NCI-H1417 treated with DMSO at 0.1 percent for 48 hours (cell line): ENCODE measurements around the gene TSHZ2.

Experiments
- DNase-seq: peaks from one replicate; lab custom pipeline; 2025; lab: John Stamatoyannopoulos, UW

TSHZ2 gene

GRCh38 chr20:53165452-53165851 is 193.3 kb downstream of the TSHZ2 start:
- DNase-seq = no peak

- DNase-seq = no peak
These were observed 196.3 kb downstream of the TSHZ2 start for GRCh38 chr20:53168491-53168890.

GRCh38 chr20:53170196-53170595 is 198.0 kb downstream of the TSHZ2 start:
- DNase-seq = no peak

GRCh38 chr20:53171065-53171464 is 198.9 kb downstream of the TSHZ2 start:
- DNase-seq = no peak

GRCh38 chr20:53174454-53174853 is 202.3 kb downstream of the TSHZ2 start:
- DNase-seq = no peak

- DNase-seq = no peak
These were observed 203.1 kb downstream of the TSHZ2 start for GRCh38 chr20:53175135-53175780.

GRCh38 chr20:53176134-53176533 is 204.0 kb downstream of the TSHZ2 start:
- peak; percentile 35 for DNase-seq

- no peak for DNase-seq
These were observed 205.5 kb downstream of the TSHZ2 start for GRCh38 chr20:53177687-53178086.

GRCh38 chr20:53179749-53180148 is 207.6 kb downstream of the TSHZ2 start:
- no peak for DNase-seq

- no peak for DNase-seq
These were observed 208.8 kb downstream of the TSHZ2 start for GRCh38 chr20:53180928-53181362.

GRCh38 chr20:53181866-53182376 is 209.8 kb downstream of the TSHZ2 start:
- DNase-seq = no peak

- no peak for DNase-seq
These were observed 211.0 kb downstream of the TSHZ2 start for GRCh38 chr20:53183181-53183580.

- no peak for DNase-seq
These were observed 214.5 kb downstream of the TSHZ2 start for GRCh38 chr20:53186635-53187034.

- DNase-seq = no peak
These were observed 215.4 kb downstream of the TSHZ2 start for GRCh38 chr20:53187392-53188068.

- DNase-seq = no peak
These were observed 218.1 kb downstream of the TSHZ2 start for GRCh38 chr20:53190225-53190624.

- DNase-seq = no peak
These were observed 219.8 kb downstream of the TSHZ2 start for GRCh38 chr20:53191957-53192356.

- no peak for DNase-seq
These were observed 222.4 kb downstream of the TSHZ2 start for GRCh38 chr20:53194306-53195290.

GRCh38 chr20:53195876-53196610 is 223.9 kb downstream of the TSHZ2 start:
- DNase-seq = no peak

GRCh38 chr20:53201588-53201987 is 229.4 kb downstream of the TSHZ2 start:
- no peak for DNase-seq

GRCh38 chr20:53202777-53203176 is 230.6 kb downstream of the TSHZ2 start:
- no peak for DNase-seq

- DNase-seq = no peak
These were observed 232.9 kb downstream of the TSHZ2 start for GRCh38 chr20:53205046-53205445.
